Spleen (tissue), 7 donors: Measurements from ENCODE around the gene SCYGR8.

Experiments used
- POLR2A ChIP-seq, 3 donors: fragments of 450-650 bp; IDR thresholded peaks; one replicate each; pipeline ENCODE4 v1.5.1; 2017; ENCODE audit warnings: antibody characterized with exemption in 3 of 3, mild to moderate bottlenecking in 1 of 3
- POLR2AphosphoS5 ChIP-seq, 3 donors: sonication (generic); formaldehyde crosslinking; IDR thresholded peaks; one replicate each; pipeline ENCODE4 v1.5.1; 2017; ENCODE audit warnings: antibody characterized with exemption in 3 of 3
- TF ChIP-seq, protein P1 (sequence below), 11 experiments: fragments of 200-600 bp in 7 of 11; fragments of 450-650 bp in 4 of 11; sonication (generic) in 4 of 11; IDR thresholded peaks in 8 of 11; conservative IDR thresholded peaks in 3 of 11; 1 replicate in 7 of 11; 2 replicates in 4 of 11; pipeline versions ENCODE4 v1.4.0 to v1.8.0; 2016 to 2021; ENCODE audit warnings: antibody characterized with exemption in 11 of 11, inconsistent platforms in 4 of 11, mild to moderate bottlenecking in 1 of 11
- donor health status: DM: no; HTN: no; CAD: no; lungs with moderate emphysema.
- donor health status: DM: no; HTN: no; CAD: no.
- donor health status: DM: no; HTN: no; CAD: no.

DNA sequence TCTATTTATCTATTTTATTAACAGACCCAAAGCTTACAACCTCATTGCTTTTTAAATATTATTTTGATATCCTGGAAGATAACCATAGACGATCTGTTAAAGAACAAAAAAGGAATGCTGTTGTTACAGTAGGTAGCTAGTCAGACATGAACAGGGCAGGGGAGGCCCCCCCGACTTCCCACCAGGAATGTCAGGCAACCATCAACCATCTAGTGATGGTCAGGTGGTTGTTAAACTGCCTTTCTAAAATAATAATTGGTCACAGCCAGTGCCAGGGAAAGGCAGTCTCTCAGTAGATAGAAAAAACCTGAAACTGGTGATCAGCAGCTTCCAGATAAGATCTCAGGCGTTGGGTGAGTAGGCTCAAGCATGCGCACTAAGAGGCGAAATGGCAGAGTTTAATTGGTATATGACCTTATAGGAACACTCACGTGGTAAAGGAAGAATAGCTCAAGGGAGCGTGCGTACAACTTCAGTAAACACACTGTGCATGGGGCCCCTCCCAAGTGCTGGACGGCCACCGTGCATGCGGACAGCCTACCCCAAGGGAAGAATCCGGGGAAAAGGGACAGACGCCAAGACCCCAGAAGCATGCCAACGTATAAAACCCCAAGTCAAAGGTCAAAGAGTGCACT, 35.4 kb downstream of the SCYGR8 start:
- TF ChIP-seq, protein P1, sequence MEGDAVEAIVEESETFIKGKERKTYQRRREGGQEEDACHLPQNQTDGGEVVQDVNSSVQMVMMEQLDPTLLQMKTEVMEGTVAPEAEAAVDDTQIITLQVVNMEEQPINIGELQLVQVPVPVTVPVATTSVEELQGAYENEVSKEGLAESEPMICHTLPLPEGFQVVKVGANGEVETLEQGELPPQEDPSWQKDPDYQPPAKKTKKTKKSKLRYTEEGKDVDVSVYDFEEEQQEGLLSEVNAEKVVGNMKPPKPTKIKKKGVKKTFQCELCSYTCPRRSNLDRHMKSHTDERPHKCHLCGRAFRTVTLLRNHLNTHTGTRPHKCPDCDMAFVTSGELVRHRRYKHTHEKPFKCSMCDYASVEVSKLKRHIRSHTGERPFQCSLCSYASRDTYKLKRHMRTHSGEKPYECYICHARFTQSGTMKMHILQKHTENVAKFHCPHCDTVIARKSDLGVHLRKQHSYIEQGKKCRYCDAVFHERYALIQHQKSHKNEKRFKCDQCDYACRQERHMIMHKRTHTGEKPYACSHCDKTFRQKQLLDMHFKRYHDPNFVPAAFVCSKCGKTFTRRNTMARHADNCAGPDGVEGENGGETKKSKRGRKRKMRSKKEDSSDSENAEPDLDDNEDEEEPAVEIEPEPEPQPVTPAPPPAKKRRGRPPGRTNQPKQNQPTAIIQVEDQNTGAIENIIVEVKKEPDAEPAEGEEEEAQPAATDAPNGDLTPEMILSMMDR (IDR thresholded peaks at IDR 0.05 in 8 of 11, conservative IDR thresholded peaks at IDR 0.05 in 3 of 11), result no peak
- TF ChIP-seq POLR2AphosphoS5 (IDR thresholded peaks at IDR 0.05), result no peak
- no peak for TF ChIP-seq POLR2A (IDR thresholded peaks at IDR 0.05)
